HG03442 (cell line): ENCODE data around the gene TRIM74.
"Not testable (repeated sequence)": the region's sequence is repeated elsewhere in the genome, so short reads cannot be mapped to it uniquely, and the experiment has no call there.

Source experiments
- ATAC-seq: cut with Tn5 transposase; IDR thresholded peaks from one replicate; pipeline ENCODE4 v1.9.1; 2021; ENCODE audit warnings: mild to moderate bottlenecking, moderate library complexity; ENCODE audit not compliant: unreplicated experiment

TRIM74 gene

GRCh38 chr7:72968980-72969516 is at the start of gene TRIM74:
Gene TRIM74, minus strand, starts transcription at chr7:72969466. Its CDS starts 3,309 bp downstream, at chr7:72966157.
- ATAC-seq: not testable (repeated sequence)

GRCh38 chr7:73006491-73006890 is 37.2 kb upstream of the TRIM74 start:
- not testable (repeated sequence) for ATAC-seq

GRCh38 chr7:73005693-73006447 is 36.6 kb upstream of the TRIM74 start:
- peak; percentile 74 for ATAC-seq

GRCh38 chr7:73005356-73005692 is 36.1 kb upstream of the TRIM74 start:
- peak; percentile 74 for ATAC-seq

GRCh38 chr7:72997887-72998468 is 28.7 kb upstream of the TRIM74 start:
- not testable (repeated sequence) for ATAC-seq

GRCh38 chr7:72997447-72997846 is 28.2 kb upstream of the TRIM74 start:
- ATAC-seq: not testable (repeated sequence)

- not testable (repeated sequence) for ATAC-seq
Observed at GRCh38 chr7:72995484-72995883, 26.2 kb upstream of the TRIM74 start.

GRCh38 chr7:72990146-72990913 is 21.1 kb upstream of the TRIM74 start:
- ATAC-seq: not testable (repeated sequence)

- not testable (repeated sequence) for ATAC-seq
Observed at GRCh38 chr7:72982084-72982483, 12.8 kb upstream of the TRIM74 start.

- ATAC-seq: not testable (repeated sequence)
Observed at GRCh38 chr7:72980382-72980781, 11.1 kb upstream of the TRIM74 start.

GRCh38 chr7:72976434-72976833 is 7.2 kb upstream of the TRIM74 start:
- not testable (repeated sequence) for ATAC-seq

GRCh38 chr7:72975656-72976286 is 6.5 kb upstream of the TRIM74 start:
- not testable (repeated sequence) for ATAC-seq

GRCh38 chr7:72974781-72975180 is 5.5 kb upstream of the TRIM74 start:
- not testable (repeated sequence) for ATAC-seq

GRCh38 chr7:72971505-72971904 is 2.2 kb upstream of the TRIM74 start:
- ATAC-seq: not testable (repeated sequence)

GRCh38 chr7:72969688-72970087 is 422 bp upstream of the TRIM74 start:
- ATAC-seq: not testable (repeated sequence)

GRCh38 chr7:72966892-72967291 is 2.4 kb downstream of the TRIM74 start:
- ATAC-seq: not testable (repeated sequence)

GRCh38 chr7:72965186-72965975 is 3.9 kb downstream of the TRIM74 start:
- not testable (repeated sequence) for ATAC-seq

GRCh38 chr7:72963056-72963455 is 6.2 kb downstream of the TRIM74 start:
- not testable (repeated sequence) for ATAC-seq

- ATAC-seq: not testable (repeated sequence)
Observed at GRCh38 chr7:72961346-72961650, 8.0 kb downstream of the TRIM74 start.
